Measurements from ENCODE around the gene FTO. TPM values are rescaled to one million over a fixed set of nuclear protein-coding genes. Genes with fewer than 3 reads are reported as not detected.

Gene FTO
- total and polyA plus RNA-seq, 7 experiments from 2014 or later: 47.2 to 104 (median 58.3) TPM

GRCh38 chr16:53913920-53914319 lies 210.0 kb downstream of the FTO start:
- Mint-ChIP-seq H3K4me3 (peak overlapping the region in 7 of 10 donors; percentile 32 to 64 (median 48)), H3K27me3 (no peaks in the 10 kb centered on the region), H3K27ac (peak overlapping the region in 4 of 9 donors; percentile 13 to 45 (median 33)), H3K4me1 (peaks cover 0 to 49% (median 0%) of the 10 kb centered on the region in 7 donors), H3K36me3 (peaks cover 0 to 19% (median 11%) of the 10 kb centered on the region in 5 donors), H3K9me3 (no peaks in the 10 kb centered on the region)
- DNase-seq (peak in 2 of 9 donors; percentile 18 to 22), ATAC-seq (no peak)
- no peaks in the 10 kb centered on the region for H3K27me3 ChIP-seq (ENCODE audit: control insufficient read depth in 2 of 2, insufficient read depth in 2 of 2, low read length in 2 of 2)
- H3K36me3 ChIP-seq (ENCODE audit: control insufficient read depth in 2 of 3, insufficient read depth in 3 of 3, low read length in 3 of 3): no peaks in the 10 kb centered on the region
- H3K9me3 ChIP-seq (ENCODE audit: control insufficient read depth in 2 of 3, low read length in 3 of 3): no peaks in the 10 kb centered on the region
- POLR2A ChIA-PET: no interaction called here
- CTCF ChIA-PET: no interaction called here
- no peak overlapping the region for H3K27ac ChIP-seq (ENCODE audit: low read depth, low read length)
- no peak overlapping the region for H3K4me3 ChIP-seq (ENCODE audit: low read length)
- H3K4me1 ChIP-seq (ENCODE audit: control insufficient read depth in 2 of 2, insufficient read depth in 2 of 2, low read length in 2 of 2): peaks cover 15 to 33% of the 10 kb centered on the region in 2 donors
- intact Hi-C loops (cut with micrococcal nuclease): loop anchor here in 1 of 2 donors (5.0 kb wide), 1 partner anchor 212 kb away; the partner anchor contains the start of genes FTO and RPGRIP1L

- DNase-seq (no peak), ATAC-seq (no peak)
- H3K36me3 ChIP-seq (ENCODE audit: control insufficient read depth in 2 of 3, insufficient read depth in 3 of 3, low read length in 3 of 3): no peaks in the 10 kb centered on the region
- Mint-ChIP-seq H3K27ac (peak overlapping the region in 1 of 9 donors; percentile 64), H3K9me3 (no peaks in the 10 kb centered on the region), H3K27me3 (no peaks in the 10 kb centered on the region), H3K4me1 (peaks cover 0 to 49% (median 0%) of the 10 kb centered on the region in 7 donors), H3K36me3 (peaks cover 0 to 22% (median 15%) of the 10 kb centered on the region in 5 donors), H3K4me3 (peak overlapping the region in 5 of 10 donors; percentile 11 to 55 (median 36))
- no peak overlapping the region for H3K4me3 ChIP-seq (ENCODE audit: low read length)
- no peaks in the 10 kb centered on the region for H3K9me3 ChIP-seq (ENCODE audit: control insufficient read depth in 2 of 3, low read length in 3 of 3)
- intact Hi-C loops (cut with micrococcal nuclease): loop anchor here in 1 of 2 donors (5.0 kb wide), 1 partner anchor 212 kb away; the partner anchor contains the start of genes FTO and RPGRIP1L
- ChIA-PET CTCF (no interaction called here), POLR2A (no interaction called here)
- H3K4me1 ChIP-seq (ENCODE audit: control insufficient read depth in 2 of 2, insufficient read depth in 2 of 2, low read length in 2 of 2): peaks cover 15 to 33% of the 10 kb centered on the region in 2 donors
- no peak overlapping the region for H3K27ac ChIP-seq (ENCODE audit: low read depth, low read length)
- H3K27me3 ChIP-seq (ENCODE audit: control insufficient read depth in 2 of 2, insufficient read depth in 2 of 2, low read length in 2 of 2): no peaks in the 10 kb centered on the region
These were observed 210.8 kb downstream of the FTO start for GRCh38 chr16:53914736-53915135.

- intact Hi-C loops (cut with micrococcal nuclease): no loop called here
- Histone ChIP-seq H3K27me3 (ENCODE audit: control insufficient read depth in 2 of 2, insufficient read depth in 2 of 2, low read length in 2 of 2) (no peaks in the 10 kb centered on the region), H3K4me1 (ENCODE audit: control insufficient read depth in 2 of 2, insufficient read depth in 2 of 2, low read length in 2 of 2) (peaks cover 15 to 33% of the 10 kb centered on the region in 2 donors), H3K4me3 (ENCODE audit: low read length) (no peak overlapping the region), H3K27ac (ENCODE audit: low read depth, low read length) (no peak overlapping the region), H3K36me3 (ENCODE audit: control insufficient read depth in 2 of 3, insufficient read depth in 3 of 3, low read length in 3 of 3) (no peaks in the 10 kb centered on the region), H3K9me3 (ENCODE audit: control insufficient read depth in 2 of 3, low read length in 3 of 3) (no peaks in the 10 kb centered on the region)
- ATAC-seq: no peak
- H3K27ac Mint-ChIP-seq: no peak overlapping the region
- peaks cover 0 to 49% (median 3%) of the 10 kb centered on the region in 7 donors for H3K4me1 Mint-ChIP-seq
- no peaks in the 10 kb centered on the region for H3K27me3 Mint-ChIP-seq
- ChIA-PET CTCF (no interaction called here), POLR2A (interaction anchor here (0.7 kb wide), 1 partner anchor 481 kb away, joined by 3 read pairs; no protein-coding TSS in a partner anchor)
- no peaks in the 10 kb centered on the region for H3K9me3 Mint-ChIP-seq
- peaks cover 0 to 22% (median 15%) of the 10 kb centered on the region in 5 donors for H3K36me3 Mint-ChIP-seq
- H3K4me3 Mint-ChIP-seq: no peak overlapping the region
- no peak for DNase-seq
These were observed 211.7 kb downstream of the FTO start for GRCh38 chr16:53915452-53916160.

- CTCF ChIA-PET: no interaction called here
- no peaks in the 10 kb centered on the region for H3K27me3 ChIP-seq (ENCODE audit: control insufficient read depth in 2 of 2, insufficient read depth in 2 of 2, low read length in 2 of 2)
- H3K9me3 ChIP-seq (ENCODE audit: control insufficient read depth in 2 of 3, low read length in 3 of 3): no peaks in the 10 kb centered on the region
- DNase-seq (no peak), ATAC-seq (no peak)
- H3K4me3 ChIP-seq (ENCODE audit: low read length): no peak overlapping the region
- Mint-ChIP-seq H3K36me3 (peaks cover 0 to 38% (median 20%) of the 10 kb centered on the region in 5 donors), H3K4me3 (no peak overlapping the region), H3K27me3 (no peaks in the 10 kb centered on the region), H3K27ac (no peak overlapping the region), H3K4me1 (peaks cover 3 to 38% (median 20%) of the 10 kb centered on the region in 7 donors), H3K9me3 (no peaks in the 10 kb centered on the region)
- H3K27ac ChIP-seq (ENCODE audit: low read depth, low read length): no peak overlapping the region
- POLR2A ChIA-PET: no interaction called here
- intact Hi-C loops (cut with micrococcal nuclease): no loop called here
- no peaks in the 10 kb centered on the region for H3K36me3 ChIP-seq (ENCODE audit: control insufficient read depth in 2 of 3, insufficient read depth in 3 of 3, low read length in 3 of 3)
- H3K4me1 ChIP-seq (ENCODE audit: control insufficient read depth in 2 of 2, insufficient read depth in 2 of 2, low read length in 2 of 2): no peaks in the 10 kb centered on the region
These were observed 217.0 kb downstream of the FTO start for GRCh38 chr16:53920988-53921387.

- H3K27ac Mint-ChIP-seq: peak overlapping the region in 1 of 9 donors; percentile 75
These were observed 218.3 kb downstream of the FTO start for GRCh38 chr16:53922067-53922806.

GRCh38 chr16:53922807-53923571 lies 219.0 kb downstream of the FTO start:
- no peaks in the 10 kb centered on the region for H3K27me3 ChIP-seq (ENCODE audit: control insufficient read depth in 2 of 2, insufficient read depth in 2 of 2, low read length in 2 of 2)
- no peak for DNase-seq
- Mint-ChIP-seq H3K36me3 (peaks cover 0 to 30% (median 12%) of the 10 kb centered on the region in 5 donors), H3K4me1 (peaks cover 3 to 29% (median 20%) of the 10 kb centered on the region in 7 donors), H3K9me3 (no peaks in the 10 kb centered on the region), H3K27me3 (no peaks in the 10 kb centered on the region), H3K27ac (peak overlapping the region in 1 of 9 donors; percentile 54), H3K4me3 (peak overlapping the region in 1 of 10 donors; percentile 37)
- H3K4me3 ChIP-seq (ENCODE audit: low read length): no peak overlapping the region
- ChIA-PET POLR2A (no interaction called here), CTCF (no interaction called here)
- ATAC-seq: no peak
- H3K9me3 ChIP-seq (ENCODE audit: control insufficient read depth in 2 of 3, low read length in 3 of 3): no peaks in the 10 kb centered on the region
- H3K27ac ChIP-seq (ENCODE audit: low read depth, low read length): no peak overlapping the region
- H3K4me1 ChIP-seq (ENCODE audit: control insufficient read depth in 2 of 2, insufficient read depth in 2 of 2, low read length in 2 of 2): no peaks in the 10 kb centered on the region
- no peaks in the 10 kb centered on the region for H3K36me3 ChIP-seq (ENCODE audit: control insufficient read depth in 2 of 3, insufficient read depth in 3 of 3, low read length in 3 of 3)
- intact Hi-C loops (cut with micrococcal nuclease): no loop called here

More at GRCh38 chr16:53922067-53922806, 218.3 kb downstream of the FTO start:
- Histone ChIP-seq H3K27ac (ENCODE audit: low read depth, low read length) (no peak overlapping the region), H3K36me3 (ENCODE audit: control insufficient read depth in 2 of 3, insufficient read depth in 3 of 3, low read length in 3 of 3) (no peaks in the 10 kb centered on the region), H3K9me3 (ENCODE audit: control insufficient read depth in 2 of 3, low read length in 3 of 3) (no peaks in the 10 kb centered on the region), H3K27me3 (ENCODE audit: control insufficient read depth in 2 of 2, insufficient read depth in 2 of 2, low read length in 2 of 2) (no peaks in the 10 kb centered on the region), H3K4me1 (ENCODE audit: control insufficient read depth in 2 of 2, insufficient read depth in 2 of 2, low read length in 2 of 2) (no peaks in the 10 kb centered on the region), H3K4me3 (ENCODE audit: low read length) (no peak overlapping the region)
- peaks cover 0 to 31% (median 16%) of the 10 kb centered on the region in 5 donors for H3K36me3 Mint-ChIP-seq
- H3K4me1 Mint-ChIP-seq: peaks cover 3 to 30% (median 20%) of the 10 kb centered on the region in 7 donors
- peak overlapping the region in 1 of 10 donors; percentile 37 for H3K4me3 Mint-ChIP-seq
- ATAC-seq (no peak), DNase-seq (no peak)
- CTCF ChIA-PET: no interaction called here
- POLR2A ChIA-PET: no interaction called here
- H3K27me3 Mint-ChIP-seq: no peaks in the 10 kb centered on the region
- intact Hi-C loops (cut with micrococcal nuclease): no loop called here
- H3K9me3 Mint-ChIP-seq: no peaks in the 10 kb centered on the region

All from naive thymus-derived CD4-positive, alpha-beta T cell (primary cell).